ENCODE data around the gene LRRN4.

Gene LRRN4

DNA sequence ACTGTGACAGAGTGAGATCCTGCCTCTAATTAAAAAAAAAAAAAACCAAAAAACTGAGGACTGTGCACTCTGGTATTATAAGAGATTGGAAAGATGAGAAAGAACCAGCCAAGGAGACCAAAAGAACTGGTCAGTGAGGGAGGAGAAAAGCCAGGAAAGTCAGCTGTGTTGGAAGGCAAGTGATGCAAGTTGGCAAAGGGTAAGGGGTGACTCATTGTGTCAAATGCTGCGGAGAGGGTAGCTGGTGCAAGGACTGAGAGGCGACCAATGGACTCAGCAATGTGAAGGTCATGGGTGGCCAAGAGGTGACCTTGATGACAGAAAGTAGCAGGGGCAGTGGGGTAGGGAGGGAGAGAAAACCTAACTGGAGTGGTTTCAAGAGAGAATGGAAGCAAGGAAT lies 27.4 kb upstream of the LRRN4 start:
- Histone ChIP-seq H3K4me3 (ENCODE audit: low read length) (no peak overlapping the region), H3K9ac (ENCODE audit: low read depth, low read length) (no peak overlapping the region), H3K9me3 (ENCODE audit: insufficient read depth, low read depth, low read length) (no peaks in the 10 kb centered on the region), H3K36me3 (ENCODE audit: insufficient read depth, low read length) (peaks cover 53% of the 10 kb centered on the region), H3K4me1 (ENCODE audit: insufficient read depth, low read length) (no peaks in the 10 kb centered on the region), H3K27ac (ENCODE audit: low read depth, low read length) (no peak overlapping the region), H3K27me3 (ENCODE audit: insufficient read depth, low read length) (no peaks in the 10 kb centered on the region)
- WGBS, result 93% methylated on average over 2 of the region's 2 CpGs

- WGBS, result 86% methylated on average over 2 of the region's 2 CpGs
- no peak overlapping the region for H3K9ac ChIP-seq (ENCODE audit: low read depth, low read length)
- peaks cover 51% of the 10 kb centered on the region for H3K36me3 ChIP-seq (ENCODE audit: insufficient read depth, low read length)
- H3K9me3 ChIP-seq (ENCODE audit: insufficient read depth, low read depth, low read length), result no peaks in the 10 kb centered on the region
- no peaks in the 10 kb centered on the region for H3K4me1 ChIP-seq (ENCODE audit: insufficient read depth, low read length)
- H3K27ac ChIP-seq (ENCODE audit: low read depth, low read length), result no peak overlapping the region
- no peaks in the 10 kb centered on the region for H3K27me3 ChIP-seq (ENCODE audit: insufficient read depth, low read length)
- no peak overlapping the region for H3K4me3 ChIP-seq (ENCODE audit: low read length)
Measured at GRCh38 chr20:6079016-6079415, 25.2 kb upstream of the LRRN4 start.

GRCh38 chr20:6075428-6076219 lies 21.8 kb upstream of the LRRN4 start:
- 92% methylated on average over 8 of the region's 8 CpGs for WGBS
- Histone ChIP-seq H3K9me3 (ENCODE audit: insufficient read depth, low read depth, low read length) (no peaks in the 10 kb centered on the region), H3K9ac (ENCODE audit: low read depth, low read length) (no peak overlapping the region), H3K4me3 (ENCODE audit: low read length) (no peak overlapping the region), H3K36me3 (ENCODE audit: insufficient read depth, low read length) (peaks cover 36% of the 10 kb centered on the region), H3K27me3 (ENCODE audit: insufficient read depth, low read length) (no peaks in the 10 kb centered on the region), H3K27ac (ENCODE audit: low read depth, low read length) (no peak overlapping the region), H3K4me1 (ENCODE audit: insufficient read depth, low read length) (no peaks in the 10 kb centered on the region)

DNA sequence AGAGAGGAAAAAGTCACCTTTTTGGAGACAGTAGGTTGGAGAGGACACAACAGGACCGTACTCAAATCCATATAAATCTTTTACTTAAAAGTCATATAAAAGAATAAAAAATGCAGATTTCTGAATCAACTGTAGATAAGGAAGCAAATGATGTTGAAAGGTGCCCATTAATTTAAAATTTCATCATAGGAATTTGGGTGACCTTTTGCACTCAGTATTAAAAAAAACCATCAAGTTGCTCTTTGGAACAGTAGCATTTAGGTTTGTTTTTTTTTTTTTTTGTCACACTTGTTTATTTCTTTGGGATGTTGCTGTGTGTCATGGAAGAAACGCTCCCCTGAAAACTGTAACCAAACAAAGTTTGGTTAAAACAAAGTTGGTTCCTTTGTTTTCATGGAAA lies 20.9 kb upstream of the LRRN4 start:
- Histone ChIP-seq H3K4me1 (ENCODE audit: insufficient read depth, low read length) (no peaks in the 10 kb centered on the region), H3K27ac (ENCODE audit: low read depth, low read length) (no peak overlapping the region), H3K4me3 (ENCODE audit: low read length) (no peak overlapping the region), H3K9ac (ENCODE audit: low read depth, low read length) (no peak overlapping the region), H3K36me3 (ENCODE audit: insufficient read depth, low read length) (peaks cover 36% of the 10 kb centered on the region), H3K27me3 (ENCODE audit: insufficient read depth, low read length) (no peaks in the 10 kb centered on the region), H3K9me3 (ENCODE audit: insufficient read depth, low read depth, low read length) (no peaks in the 10 kb centered on the region)
- WGBS, result 95% methylated on average over 1 of the region's 2 CpGs

GRCh38 chr20:6074145-6074561 lies 20.3 kb upstream of the LRRN4 start:
- Histone ChIP-seq H3K4me3 (ENCODE audit: low read length) (no peak overlapping the region), H3K4me1 (ENCODE audit: insufficient read depth, low read length) (no peaks in the 10 kb centered on the region), H3K36me3 (ENCODE audit: insufficient read depth, low read length) (peaks cover 35% of the 10 kb centered on the region), H3K27me3 (ENCODE audit: insufficient read depth, low read length) (no peaks in the 10 kb centered on the region), H3K9me3 (ENCODE audit: insufficient read depth, low read depth, low read length) (no peaks in the 10 kb centered on the region), H3K27ac (ENCODE audit: low read depth, low read length) (no peak overlapping the region), H3K9ac (ENCODE audit: low read depth, low read length) (no peak overlapping the region)
- WGBS, result 91% methylated on average over 2 of the region's 2 CpGs

DNA sequence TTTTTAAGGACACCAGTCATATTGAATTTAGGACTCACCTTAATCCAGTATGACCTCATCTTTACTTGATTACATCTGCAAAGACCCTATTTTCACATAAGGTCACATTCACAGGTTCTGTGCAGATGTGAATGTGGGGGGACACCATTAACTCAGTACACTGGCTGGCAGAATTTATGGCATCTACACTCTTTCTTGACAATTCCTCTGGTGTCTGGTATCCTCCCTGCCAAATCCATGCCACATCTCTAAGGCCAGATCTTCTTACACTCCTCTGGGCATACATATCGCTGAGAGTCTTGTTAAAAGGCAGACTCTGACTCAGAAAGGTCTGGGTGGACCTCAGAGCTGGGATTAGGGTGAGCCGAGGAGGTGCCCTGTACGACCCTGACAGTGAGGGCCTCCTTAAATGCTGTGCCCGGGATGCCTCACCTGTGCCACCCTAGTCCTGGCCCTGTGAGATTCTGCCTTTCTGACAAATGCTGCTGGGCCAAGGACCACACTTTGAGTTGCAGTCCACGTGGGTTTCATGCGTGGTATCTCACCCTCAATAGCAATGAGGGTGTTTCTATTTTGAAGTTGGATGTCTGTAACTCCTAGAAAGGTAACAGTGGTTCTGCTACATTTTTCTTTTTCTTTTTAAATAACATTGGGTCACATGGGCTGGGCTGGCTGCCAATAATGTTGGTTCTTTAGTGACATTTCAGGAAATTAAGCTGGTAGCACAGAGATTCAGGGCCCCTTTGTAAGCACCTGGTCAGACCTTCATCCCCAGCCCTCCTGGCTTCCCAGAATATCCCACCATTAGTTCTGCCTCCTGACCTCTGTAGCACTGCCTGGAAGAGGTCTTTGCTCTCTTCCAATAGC lies 17.2 kb upstream of the LRRN4 start:
- Histone ChIP-seq H3K9me3 (ENCODE audit: insufficient read depth, low read depth, low read length) (no peaks in the 10 kb centered on the region), H3K27ac (ENCODE audit: low read depth, low read length) (no peak overlapping the region), H3K27me3 (ENCODE audit: insufficient read depth, low read length) (no peaks in the 10 kb centered on the region), H3K4me3 (ENCODE audit: low read length) (no peak overlapping the region), H3K9ac (ENCODE audit: low read depth, low read length) (no peak overlapping the region), H3K4me1 (ENCODE audit: insufficient read depth, low read length) (no peaks in the 10 kb centered on the region), H3K36me3 (ENCODE audit: insufficient read depth, low read length) (peaks cover 14% of the 10 kb centered on the region)
- WGBS, result 93% methylated on average over 6 of the region's 6 CpGs

DNA sequence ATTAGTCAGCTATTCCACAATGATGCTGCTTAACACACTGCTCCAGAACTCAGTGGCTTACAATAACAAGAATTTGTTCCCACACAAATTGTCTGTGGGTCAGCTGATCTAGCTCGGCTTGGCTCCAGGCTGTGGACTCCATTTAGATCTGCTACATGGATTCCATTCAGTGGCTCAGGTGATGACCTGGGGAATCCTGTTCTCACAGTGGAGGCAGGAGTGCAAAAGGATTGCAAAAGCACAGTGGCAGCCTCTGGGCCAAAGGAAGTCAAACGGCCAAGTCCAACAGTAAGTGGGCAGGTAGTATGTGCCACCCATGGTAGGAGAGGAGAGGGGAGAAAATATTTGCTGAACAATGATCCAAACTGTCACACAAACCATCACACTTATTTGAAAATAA lies 15.8 kb upstream of the LRRN4 start:
- Histone ChIP-seq H3K9ac (ENCODE audit: low read depth, low read length) (no peak overlapping the region), H3K27me3 (ENCODE audit: insufficient read depth, low read length) (no peaks in the 10 kb centered on the region), H3K9me3 (ENCODE audit: insufficient read depth, low read depth, low read length) (no peaks in the 10 kb centered on the region), H3K36me3 (ENCODE audit: insufficient read depth, low read length) (0 out of 2 replicates have a peak, but pooled peaks cover 2% of the 10 kb centered on the region), H3K4me1 (ENCODE audit: insufficient read depth, low read length) (no peaks in the 10 kb centered on the region), H3K4me3 (ENCODE audit: low read length) (no peak overlapping the region), H3K27ac (ENCODE audit: low read depth, low read length) (no peak overlapping the region)
- WGBS, result 93% methylated on average over 2 of the region's 2 CpGs

DNA sequence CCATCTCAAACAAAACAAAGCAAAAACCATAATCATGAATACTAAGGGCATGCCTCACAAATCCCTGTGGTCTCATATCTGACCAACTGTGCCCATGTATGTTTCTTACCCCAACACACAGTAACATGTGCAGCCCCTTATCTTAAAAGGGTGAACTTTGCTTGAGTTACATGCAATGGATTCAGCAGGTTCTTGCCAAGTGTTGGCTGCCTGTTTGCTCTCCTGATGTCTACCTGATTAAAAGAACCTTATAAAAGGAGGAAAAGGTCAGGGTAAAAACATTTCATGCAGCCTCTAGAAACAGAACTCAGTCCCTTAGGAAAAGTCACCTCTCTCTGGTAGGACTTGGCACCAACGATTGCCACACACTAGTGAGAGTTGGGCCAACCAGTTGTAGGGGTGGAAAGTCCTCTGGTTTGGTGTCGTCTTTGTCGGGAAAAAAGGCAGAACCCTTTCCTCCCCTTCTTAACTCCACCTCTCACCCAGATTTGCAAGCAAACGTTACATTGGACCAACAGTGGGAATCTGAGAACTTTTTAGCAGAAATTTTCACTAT lies 14.0 kb upstream of the LRRN4 start:
- H3K4me1 ChIP-seq (ENCODE audit: insufficient read depth, low read length), result no peaks in the 10 kb centered on the region
- H3K4me3 ChIP-seq (ENCODE audit: low read length), result no peak overlapping the region
- H3K9me3 ChIP-seq (ENCODE audit: insufficient read depth, low read depth, low read length), result no peaks in the 10 kb centered on the region
- no peak overlapping the region for H3K27ac ChIP-seq (ENCODE audit: low read depth, low read length)
- no peaks in the 10 kb centered on the region for H3K36me3 ChIP-seq (ENCODE audit: insufficient read depth, low read length)
- no peak overlapping the region for H3K9ac ChIP-seq (ENCODE audit: low read depth, low read length)
- H3K27me3 ChIP-seq (ENCODE audit: insufficient read depth, low read length), result no peaks in the 10 kb centered on the region
- WGBS, result 94% methylated on average over 4 of the region's 4 CpGs

GRCh38 chr20:6066582-6066981 lies 12.7 kb upstream of the LRRN4 start:
- Histone ChIP-seq H3K9ac (ENCODE audit: low read depth, low read length) (no peak overlapping the region), H3K27ac (ENCODE audit: low read depth, low read length) (no peak overlapping the region), H3K9me3 (ENCODE audit: insufficient read depth, low read depth, low read length) (no peaks in the 10 kb centered on the region), H3K27me3 (ENCODE audit: insufficient read depth, low read length) (no peaks in the 10 kb centered on the region), H3K4me3 (ENCODE audit: low read length) (no peak overlapping the region), H3K4me1 (ENCODE audit: insufficient read depth, low read length) (no peaks in the 10 kb centered on the region), H3K36me3 (ENCODE audit: insufficient read depth, low read length) (no peaks in the 10 kb centered on the region)
- 92% methylated on average over 3 of the region's 3 CpGs for WGBS

GRCh38 chr20:6061544-6061943 lies 7.7 kb upstream of the LRRN4 start:
- WGBS, result 74% methylated on average over 2 of the region's 2 CpGs
- H3K4me1 ChIP-seq (ENCODE audit: insufficient read depth, low read length), result no peaks in the 10 kb centered on the region

DNA sequence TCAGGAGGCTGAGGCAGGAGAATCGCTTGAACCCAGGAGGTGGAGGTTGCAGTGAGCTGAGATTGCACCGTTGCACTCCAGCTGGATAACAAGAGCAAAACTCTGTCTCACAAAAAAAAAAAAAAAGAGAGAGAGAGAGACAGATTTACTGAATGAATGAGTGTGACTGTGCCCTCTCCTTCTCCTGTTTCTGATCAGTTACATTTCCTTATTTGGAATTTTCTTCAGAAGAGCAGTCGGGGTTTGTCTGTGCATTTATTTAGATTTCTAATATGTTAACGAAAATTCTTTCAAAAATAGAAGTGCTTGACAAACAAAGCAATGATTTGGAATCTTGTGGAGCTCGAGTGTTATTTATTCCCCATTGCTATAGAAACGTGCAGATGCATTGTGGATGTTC lies 6.4 kb upstream of the LRRN4 start:
- Histone ChIP-seq H3K4me3 (ENCODE audit: low read length) (no peak overlapping the region), H3K4me1 (ENCODE audit: insufficient read depth, low read length) (no peaks in the 10 kb centered on the region; the same call in 1 of the 2 replicates), H3K36me3 (ENCODE audit: insufficient read depth, low read length) (no peaks in the 10 kb centered on the region), H3K9me3 (ENCODE audit: insufficient read depth, low read depth, low read length) (no peaks in the 10 kb centered on the region), H3K9ac (ENCODE audit: low read depth, low read length) (no peak overlapping the region), H3K27ac (ENCODE audit: low read depth, low read length) (no peak overlapping the region), H3K27me3 (ENCODE audit: insufficient read depth, low read length) (no peaks in the 10 kb centered on the region; the same call in 1 of the 2 replicates)
- 89% methylated on average over 4 of the region's 6 CpGs for WGBS

More at GRCh38 chr20:6061544-6061943, 7.7 kb upstream of the LRRN4 start:
- Histone ChIP-seq H3K4me3 (ENCODE audit: low read length) (no peak overlapping the region), H3K27me3 (ENCODE audit: insufficient read depth, low read length) (no peaks in the 10 kb centered on the region), H3K9ac (ENCODE audit: low read depth, low read length) (no peak overlapping the region), H3K27ac (ENCODE audit: low read depth, low read length) (no peak overlapping the region), H3K9me3 (ENCODE audit: insufficient read depth, low read depth, low read length) (no peaks in the 10 kb centered on the region), H3K36me3 (ENCODE audit: insufficient read depth, low read length) (no peaks in the 10 kb centered on the region)

Data from HUES64 (cell line).